Subcutaneous abdominal adipose tissue (tissue), 5 donors: ENCODE data around the gene TAGLN2.

Experiments
- H3K27ac ChIP-seq: one replicate; pipeline ENCODE4 v1.7.0; 2013; ENCODE audit warnings: low read depth, mild to moderate bottlenecking, inconsistent platforms, low read length, moderate library complexity
- H3K27me3 ChIP-seq, 5 donors: one replicate each; pipeline ENCODE4 v1.7.0; 2013; ENCODE audit warnings: low read length in 5 of 5, inconsistent platforms in 1 of 5; ENCODE audit not compliant: control insufficient read depth in 5 of 5, insufficient read depth in 4 of 5
- H3K36me3 ChIP-seq, 5 donors: one replicate each; pipeline ENCODE4 v1.7.0; 2013; ENCODE audit warnings: low read length in 5 of 5; ENCODE audit not compliant: control insufficient read depth in 5 of 5, insufficient read depth in 5 of 5
- H3K4me1 ChIP-seq, 5 donors: one replicate each; pipeline ENCODE4 v1.7.0; 2013; ENCODE audit warnings: low read length in 5 of 5, mild to moderate bottlenecking in 3 of 5, moderate library complexity in 1 of 5; ENCODE audit not compliant: control insufficient read depth in 5 of 5, insufficient read depth in 5 of 5
- H3K4me3 ChIP-seq, 5 donors: one replicate each; pipeline ENCODE4 v1.7.0; 2013; ENCODE audit warnings: low read length in 5 of 5, low read depth in 1 of 5
- H3K9ac ChIP-seq, 5 donors: one replicate each; pipeline ENCODE4 v1.7.0; 2013; ENCODE audit warnings: low read length in 5 of 5, mild to moderate bottlenecking in 4 of 5, moderate library complexity in 3 of 5
- H3K9me3 ChIP-seq, 5 donors: one replicate each; pipeline ENCODE4 v1.7.0; 2013; ENCODE audit warnings: low read length in 5 of 5; ENCODE audit not compliant: control insufficient read depth in 5 of 5
- donor health status: healthy.
- donor health status: healthy.
- donor health status: healthy.
- donor health status: healthy.
- donor health status: healthy.

TAGLN2 gene

DNA sequence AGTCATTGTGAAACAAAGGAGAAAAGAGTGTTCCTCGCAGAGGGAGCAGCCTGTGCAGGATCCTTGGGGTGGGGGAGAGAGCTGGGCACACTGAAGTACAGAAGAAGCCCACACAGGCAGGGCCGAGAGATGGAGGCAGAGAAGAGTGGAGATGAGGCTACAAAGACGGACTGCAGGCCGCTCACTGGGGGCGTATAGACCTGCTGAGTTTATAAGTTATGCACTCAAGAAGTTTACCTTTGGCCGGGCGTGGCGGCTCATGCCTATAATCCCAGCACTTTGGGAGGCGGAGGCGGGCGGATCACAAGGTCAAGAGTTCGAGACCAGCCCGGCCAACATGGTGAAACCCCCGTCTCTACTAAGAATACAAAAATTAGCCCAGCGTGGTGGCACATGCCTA is 36.3 kb upstream of the TAGLN2 start:
- H3K4me3 ChIP-seq, result peak overlapping the region in 4 of 5 donors; percentile 12 to 46 (median 36)
- no peaks in the 10 kb centered on the region for H3K36me3 ChIP-seq
- no peaks in the 10 kb centered on the region for H3K9me3 ChIP-seq
- H3K27me3 ChIP-seq, result peaks cover 0 to 9% (median 5%) of the 10 kb centered on the region in 5 donors
- H3K4me1 ChIP-seq, result no peaks in the 10 kb centered on the region
- H3K27ac ChIP-seq, result no peak overlapping the region
- no peak overlapping the region for H3K9ac ChIP-seq

DNA sequence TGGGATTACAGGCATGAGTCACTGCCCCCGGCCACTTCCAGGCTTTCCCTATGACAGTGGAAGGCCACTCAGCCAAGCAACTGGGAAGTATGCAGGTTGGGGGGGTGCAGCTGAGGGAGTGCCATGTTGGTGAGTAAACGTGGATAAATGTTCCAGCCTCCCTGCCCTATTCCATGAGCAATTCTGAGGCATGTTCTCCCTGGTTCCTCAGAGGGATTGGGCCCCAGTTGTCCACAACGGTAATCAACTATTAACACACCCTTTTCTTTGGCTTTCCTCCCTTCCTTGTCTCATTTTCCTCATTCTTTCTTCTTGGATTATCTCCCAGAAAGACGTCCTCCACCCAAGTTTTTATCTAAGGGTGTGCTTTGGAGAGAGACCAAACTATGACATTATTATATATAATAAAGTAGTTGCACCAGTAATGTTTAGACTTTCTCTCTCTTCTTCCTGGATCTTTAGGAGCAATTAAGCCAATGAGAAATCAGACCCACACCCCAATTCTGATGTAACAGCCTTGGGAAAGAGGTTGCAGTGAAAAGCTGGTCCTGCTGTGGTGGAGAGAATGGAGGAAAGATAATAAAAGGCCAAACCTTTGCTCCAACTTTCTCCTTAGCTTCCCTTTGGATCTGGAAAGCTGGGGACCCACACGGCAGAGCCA is 35.5 kb upstream of the TAGLN2 start:
- H3K27ac ChIP-seq, result no peak overlapping the region
- no peaks in the 10 kb centered on the region for H3K36me3 ChIP-seq
- peaks cover 0 to 9% (median 5%) of the 10 kb centered on the region in 5 donors for H3K27me3 ChIP-seq
- H3K9ac ChIP-seq, result no peak overlapping the region
- H3K4me1 ChIP-seq, result no peaks in the 10 kb centered on the region
- no peaks in the 10 kb centered on the region for H3K9me3 ChIP-seq
- H3K4me3 ChIP-seq, result peak overlapping the region in 3 of 5 donors; percentile 29 to 46 (median 42)

DNA sequence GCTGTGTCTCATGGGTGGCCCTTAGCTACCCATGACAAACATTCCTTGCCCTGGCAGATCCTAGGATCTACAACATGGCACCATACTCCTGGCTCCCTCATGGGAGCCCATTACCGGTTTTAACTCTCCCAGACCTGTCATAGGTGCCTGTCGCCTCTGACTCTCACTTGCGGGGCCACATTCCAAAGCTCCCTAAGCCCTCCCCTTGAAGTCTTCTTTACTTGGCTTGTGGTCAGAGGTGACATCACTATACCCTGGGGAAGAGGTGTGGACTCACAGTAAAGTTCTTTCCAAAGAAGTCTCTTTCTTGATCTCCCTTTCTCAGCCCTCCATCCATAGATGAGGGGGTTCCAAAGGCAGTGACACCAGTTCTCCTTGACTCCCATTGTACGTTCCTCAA is 34.1 kb upstream of the TAGLN2 start:
- no peak overlapping the region for H3K27ac ChIP-seq
- no peak overlapping the region for H3K9ac ChIP-seq
- H3K36me3 ChIP-seq, result no peaks in the 10 kb centered on the region
- no peaks in the 10 kb centered on the region for H3K9me3 ChIP-seq
- no peaks in the 10 kb centered on the region for H3K4me1 ChIP-seq
- no peak overlapping the region for H3K4me3 ChIP-seq
- H3K27me3 ChIP-seq, result peaks cover 0 to 8% (median 5%) of the 10 kb centered on the region in 5 donors

DNA sequence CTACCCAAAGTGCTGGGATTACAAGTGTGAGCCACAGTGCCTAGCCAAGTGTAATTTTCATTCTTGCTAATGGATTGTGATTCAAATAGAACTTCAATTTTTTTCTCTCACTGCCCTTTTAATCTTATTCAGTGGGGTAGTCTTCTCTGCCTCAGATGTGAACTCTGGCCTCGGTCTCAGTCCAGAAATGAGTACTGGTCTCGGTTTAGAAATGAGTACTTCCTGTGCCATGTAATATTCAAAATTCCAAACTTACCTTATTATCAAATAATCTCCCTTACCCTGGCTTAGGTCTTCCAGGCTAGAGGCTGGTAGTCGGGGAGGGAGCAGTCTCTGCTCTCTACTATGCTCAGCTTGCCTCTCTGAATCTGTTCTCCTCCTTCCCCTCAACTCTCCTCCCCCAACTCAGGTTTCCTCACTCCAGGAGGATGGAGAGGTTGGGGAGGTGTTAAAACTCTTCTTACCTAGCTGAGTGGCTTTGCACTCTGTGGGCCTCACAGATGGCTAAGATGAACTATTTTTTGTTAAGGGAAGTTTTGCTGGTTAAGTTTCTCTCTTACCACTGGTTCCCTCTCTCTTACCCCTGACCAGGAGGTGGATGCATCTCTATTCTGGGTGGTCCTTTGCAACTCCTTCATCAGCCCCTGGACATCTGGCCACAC is 33.5 kb upstream of the TAGLN2 start:
- Histone ChIP-seq H3K27ac (no peak overlapping the region), H3K9me3 (no peaks in the 10 kb centered on the region), H3K4me1 (peaks cover 0 to 2% (median 0%) of the 10 kb centered on the region in 5 donors), H3K27me3 (peaks cover 0 to 11% (median 7%) of the 10 kb centered on the region in 5 donors), H3K36me3 (no peaks in the 10 kb centered on the region), H3K9ac (no peak overlapping the region), H3K4me3 (no peak overlapping the region)

DNA sequence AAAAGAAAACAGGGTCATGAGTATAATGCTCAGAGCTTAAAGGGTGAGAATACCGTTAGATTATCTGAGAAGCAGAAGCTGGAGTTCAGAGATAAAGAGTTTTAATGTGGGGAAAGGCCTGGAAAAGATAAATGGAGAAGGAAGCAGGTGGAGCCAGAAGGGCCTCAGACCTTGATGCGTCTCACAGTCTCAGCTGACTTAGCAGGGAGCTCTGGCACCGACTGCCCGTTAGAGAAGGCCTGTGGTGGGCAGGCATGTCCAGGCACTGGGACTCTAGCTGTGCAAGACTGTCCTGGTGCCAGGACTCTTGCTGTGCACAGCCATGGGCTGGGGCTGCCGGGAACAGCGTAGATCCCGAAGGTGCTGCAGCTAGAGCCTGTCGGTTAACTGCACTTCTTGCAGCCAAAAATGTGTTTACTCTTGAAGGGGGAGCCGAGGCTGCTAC is 32.5 kb upstream of the TAGLN2 start:
- peaks cover 6 to 17% (median 11%) of the 10 kb centered on the region in 5 donors for H3K27me3 ChIP-seq
- no peak overlapping the region for H3K9ac ChIP-seq
- no peaks in the 10 kb centered on the region for H3K36me3 ChIP-seq
- H3K4me3 ChIP-seq, result no peak overlapping the region
- no peaks in the 10 kb centered on the region for H3K9me3 ChIP-seq
- H3K27ac ChIP-seq, result no peak overlapping the region
- H3K4me1 ChIP-seq, result peaks cover 0 to 5% (median 0%) of the 10 kb centered on the region in 5 donors

DNA sequence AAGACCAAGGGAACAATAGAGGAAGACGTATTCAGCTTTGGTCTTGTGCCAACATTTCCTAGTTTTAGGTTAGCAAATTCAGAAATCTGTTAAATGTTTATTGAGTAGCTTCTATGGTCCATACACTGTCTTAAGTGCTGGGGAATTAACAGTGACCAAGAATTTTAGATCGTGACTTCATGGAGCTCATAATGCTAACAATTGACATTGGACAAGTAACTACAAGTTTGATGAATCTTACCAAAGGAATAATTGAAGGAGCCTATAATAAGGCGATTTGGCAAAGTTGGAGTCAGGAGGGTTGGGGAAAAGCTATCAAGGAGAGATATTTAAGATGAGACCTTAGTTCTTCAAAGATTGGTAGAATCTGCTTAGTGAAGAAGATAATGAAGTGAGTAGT is 30.1 kb upstream of the TAGLN2 start:
- H3K36me3 ChIP-seq, result no peaks in the 10 kb centered on the region
- H3K27ac ChIP-seq, result no peak overlapping the region
- H3K4me1 ChIP-seq, result peaks cover 0 to 5% (median 0%) of the 10 kb centered on the region in 5 donors
- peaks cover 6 to 25% (median 11%) of the 10 kb centered on the region in 5 donors for H3K27me3 ChIP-seq
- H3K9me3 ChIP-seq, result no peaks in the 10 kb centered on the region
- no peak overlapping the region for H3K9ac ChIP-seq
- no peak overlapping the region for H3K4me3 ChIP-seq

DNA sequence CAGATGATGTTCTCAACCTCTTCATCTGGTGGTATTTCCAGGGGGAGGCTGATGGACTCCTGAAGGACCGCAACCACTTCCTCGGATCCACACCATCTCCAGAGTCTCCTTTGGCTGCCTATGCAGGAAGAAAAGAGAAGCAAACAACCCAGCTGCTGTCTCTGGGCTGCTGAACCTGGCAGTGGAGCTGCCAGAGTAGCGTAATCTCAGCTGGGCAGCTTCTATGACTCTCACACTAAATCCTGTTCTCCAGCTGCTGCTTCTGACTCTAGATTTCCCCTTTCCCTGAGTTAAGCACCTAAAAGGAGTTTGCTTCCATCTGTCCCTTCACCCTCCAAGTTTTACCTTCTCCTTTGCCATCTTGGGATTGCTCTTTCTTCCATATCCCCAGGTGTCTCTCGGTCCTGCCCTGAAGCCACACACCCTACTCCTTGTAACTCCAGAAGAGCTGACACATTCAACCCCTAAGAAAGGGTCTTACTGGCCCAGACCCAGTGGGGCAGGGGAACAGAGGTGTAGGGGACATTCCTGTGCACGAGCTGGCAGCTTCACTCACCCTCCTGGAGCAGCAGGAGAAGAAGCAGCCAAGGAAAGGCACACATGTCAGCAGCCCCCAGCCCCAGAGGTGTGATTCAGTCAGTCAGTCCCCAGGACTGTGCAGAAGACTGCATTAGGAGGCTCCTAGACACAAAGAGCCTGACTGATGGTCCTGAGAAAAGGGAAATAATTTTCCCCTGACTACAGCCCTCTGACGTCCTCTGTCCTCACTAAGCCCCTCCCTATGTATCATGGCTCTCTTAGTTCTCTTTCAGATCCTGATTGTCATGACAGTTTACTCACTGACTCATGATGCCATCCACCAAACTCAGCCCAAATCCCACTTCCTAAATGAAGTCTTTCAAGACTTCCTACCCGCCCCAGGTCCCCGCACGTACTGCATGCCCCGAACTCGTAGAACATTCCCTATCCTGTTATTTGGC is 28.5 kb upstream of the TAGLN2 start, which contains the start of gene SLAMF9:
TSS of gene SLAMF9 (minus strand) at position 702 of the 980 bp plus-strand sequence. CDS start at position 602, 100 bp downstream.
- Histone ChIP-seq H3K36me3 (no peaks in the 10 kb centered on the region), H3K4me1 (peaks cover 0 to 5% (median 0%) of the 10 kb centered on the region in 5 donors), H3K27ac (no peak within 1 kb of the TSS), H3K4me3 (no peak within 1 kb of the TSS), H3K9me3 (no peaks in the 10 kb centered on the region), H3K9ac (no peak within 1 kb of the TSS), H3K27me3 (peaks cover 6 to 22% (median 11%) of the 10 kb centered on the region in 5 donors)

DNA sequence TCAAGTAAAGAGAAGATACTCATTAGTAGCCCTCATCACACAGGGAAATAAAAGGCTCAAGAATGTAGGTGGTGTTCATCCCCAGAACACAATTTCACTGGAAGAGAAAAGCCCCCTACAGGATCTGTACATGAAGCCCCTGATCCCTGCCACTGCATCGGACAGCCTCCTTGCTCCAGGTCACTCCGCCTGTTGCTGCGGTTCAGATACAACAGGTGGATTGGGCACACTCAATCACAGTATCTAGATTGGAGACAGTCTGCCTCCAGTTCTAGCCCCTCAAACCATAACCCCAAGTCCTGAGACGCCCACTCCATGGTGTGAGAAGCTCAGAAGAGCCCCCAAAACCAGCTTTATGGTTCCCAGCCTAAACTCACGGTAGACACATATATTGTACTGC is 27.6 kb upstream of the TAGLN2 start:
- no peak overlapping the region for H3K27ac ChIP-seq
- H3K4me1 ChIP-seq, result peaks cover 0 to 5% (median 0%) of the 10 kb centered on the region in 5 donors
- H3K9ac ChIP-seq, result no peak overlapping the region
- peaks cover 6 to 22% (median 11%) of the 10 kb centered on the region in 5 donors for H3K27me3 ChIP-seq
- H3K36me3 ChIP-seq, result no peaks in the 10 kb centered on the region
- no peaks in the 10 kb centered on the region for H3K9me3 ChIP-seq
- H3K4me3 ChIP-seq, result no peak overlapping the region

DNA sequence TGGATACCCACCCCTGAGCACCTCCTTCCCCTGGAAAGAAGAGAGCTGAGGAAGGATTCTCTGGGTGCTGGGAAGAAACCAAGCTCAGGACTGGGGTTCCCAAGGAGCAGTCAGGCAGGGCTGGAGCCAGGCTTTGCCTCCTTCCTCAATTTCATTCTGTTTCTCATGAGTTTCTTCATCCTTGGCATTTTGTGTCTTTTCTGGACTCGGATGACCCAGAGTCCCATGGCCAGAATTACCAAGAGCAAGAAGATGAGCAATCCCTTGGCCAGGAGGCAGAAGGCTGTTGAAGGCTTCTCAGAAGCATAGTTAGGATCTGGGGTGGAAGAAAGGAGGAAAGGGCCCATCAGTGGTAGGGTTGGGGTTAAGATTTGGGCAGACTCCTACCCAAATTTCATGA is 26.2 kb upstream of the TAGLN2 start:
- H3K27ac ChIP-seq, result no peak overlapping the region
- no peak overlapping the region for H3K9ac ChIP-seq
- no peaks in the 10 kb centered on the region for H3K9me3 ChIP-seq
- H3K4me3 ChIP-seq, result no peak overlapping the region
- peaks cover 0 to 5% (median 0%) of the 10 kb centered on the region in 5 donors for H3K4me1 ChIP-seq
- peaks cover 6 to 25% (median 14%) of the 10 kb centered on the region in 5 donors for H3K27me3 ChIP-seq
- no peaks in the 10 kb centered on the region for H3K36me3 ChIP-seq
